Thyroid gland (tissue), 4 donors: ENCODE results near the gene DENND1A. TPM values are rescaled to one million over a fixed set of nuclear protein-coding genes. Genes with fewer than 3 reads are reported as not detected.

Experiments
- DNase-seq, 2 donors: peaks; one replicate each; pipeline ENCODE4 v3.0.0-alpha.2; 2019
- H3K27ac ChIP-seq, 3 donors: fragments of 200-600 bp; sonication (generic); 1 replicate in 2 of 3; 2 replicates in 1 of 3; pipeline ENCODE4 v1.5.1; 2016 to 2019; ENCODE audit warnings: mild to moderate bottlenecking in 1 of 3, moderate library complexity in 1 of 3
- H3K27me3 ChIP-seq: fragments of 200-600 bp; sonication (generic); one replicate; pipeline ENCODE4 v1.5.1; 2019
- H3K36me3 ChIP-seq, 2 donors: fragments of 200-600 bp; sonication (generic); one replicate each; pipeline ENCODE4 v1.5.1; 2016 to 2019
- H3K4me1 ChIP-seq, 2 donors: fragments of 200-600 bp; sonication (generic); one replicate each; pipeline ENCODE4 v1.5.1; 2017 to 2019
- H3K4me3 ChIP-seq, 3 donors: fragments of 200-600 bp; sonication (generic); replicated peaks in 1 of 3; 1 replicate in 2 of 3; 2 replicates in 1 of 3; pipeline ENCODE4 v1.5.1; 2016; ENCODE audit warnings: mild to moderate bottlenecking in 1 of 3
- H3K9me3 ChIP-seq: fragments of 200-600 bp; sonication (generic); one replicate; pipeline ENCODE4 v1.5.1; 2017
- POLR2A ChIP-seq, 2 donors: fragments of 450-650 bp; IDR thresholded peaks; one replicate each; pipeline ENCODE4 v1.6.1; 2017; ENCODE audit warnings: antibody characterized with exemption in 2 of 2, mild to moderate bottlenecking in 2 of 2, moderate library complexity in 1 of 2
- WGBS, 2 donors: methylation state at CpG; one replicate each; pipeline ENCODE4 v1.1.5; 2017; 5-methylcytosine and 5-hydroxymethylcytosine counted together
- intact Hi-C: fragments of 100-400 bp; cut with DNase I; formaldehyde crosslinking; loops from one replicate; pipeline ENCODE4 v1.15.1; 2023
- total RNA-seq, 4 donors: library from RNA; depleted of rRNA; stranded (reverse); fragments of >200 nt; gene quantifications; one replicate each; pipeline ENCODE4 v1.2.3, GENCODE V29; 2016
- TF ChIP-seq, protein P1 (sequence below), 6 experiments: fragments of 200-600 bp in 3 of 6; fragments of 450-650 bp in 3 of 6; sonication (generic) in 3 of 6; IDR thresholded peaks; one replicate each; pipeline ENCODE4 v1.5.1; 2016 to 2019; ENCODE audit warnings: antibody characterized with exemption in 6 of 6, mild to moderate bottlenecking in 2 of 6, inconsistent platforms in 1 of 6, moderate library complexity in 1 of 6

Gene DENND1A
- total RNA-seq, 4 donors from 2014 or later = 18.8 to 34.4 (median 28.2) TPM

DNA sequence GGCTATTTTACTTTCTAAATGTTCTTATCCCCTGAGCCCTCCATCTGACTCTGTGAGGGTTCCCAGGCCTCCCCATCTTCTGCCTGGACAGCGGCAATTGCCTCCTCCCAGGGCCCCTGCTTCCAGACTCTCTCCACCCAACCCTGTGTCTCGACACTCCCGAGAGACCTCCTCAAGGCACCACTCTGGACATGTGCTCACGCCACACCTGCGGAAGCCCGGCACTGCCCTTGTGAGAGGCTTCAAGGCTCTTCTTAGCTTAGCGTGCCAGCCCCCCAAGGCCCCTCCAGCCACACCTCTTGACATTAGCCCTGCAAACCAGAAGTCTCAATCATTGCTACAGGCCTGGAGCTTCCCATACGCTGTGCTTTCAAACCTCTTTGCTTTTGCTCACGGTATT, 449.8 kb downstream of the DENND1A start:
- no peaks in the 10 kb centered on the region for H3K36me3 ChIP-seq
- no peak overlapping the region for H3K27ac ChIP-seq
- WGBS, 2 donors = 85% methylated on average over 9 of the region's 9 CpGs
- intact Hi-C loops = no loop called here
- no peak overlapping the region for H3K4me3 ChIP-seq
- TF ChIP-seq, protein P1, sequence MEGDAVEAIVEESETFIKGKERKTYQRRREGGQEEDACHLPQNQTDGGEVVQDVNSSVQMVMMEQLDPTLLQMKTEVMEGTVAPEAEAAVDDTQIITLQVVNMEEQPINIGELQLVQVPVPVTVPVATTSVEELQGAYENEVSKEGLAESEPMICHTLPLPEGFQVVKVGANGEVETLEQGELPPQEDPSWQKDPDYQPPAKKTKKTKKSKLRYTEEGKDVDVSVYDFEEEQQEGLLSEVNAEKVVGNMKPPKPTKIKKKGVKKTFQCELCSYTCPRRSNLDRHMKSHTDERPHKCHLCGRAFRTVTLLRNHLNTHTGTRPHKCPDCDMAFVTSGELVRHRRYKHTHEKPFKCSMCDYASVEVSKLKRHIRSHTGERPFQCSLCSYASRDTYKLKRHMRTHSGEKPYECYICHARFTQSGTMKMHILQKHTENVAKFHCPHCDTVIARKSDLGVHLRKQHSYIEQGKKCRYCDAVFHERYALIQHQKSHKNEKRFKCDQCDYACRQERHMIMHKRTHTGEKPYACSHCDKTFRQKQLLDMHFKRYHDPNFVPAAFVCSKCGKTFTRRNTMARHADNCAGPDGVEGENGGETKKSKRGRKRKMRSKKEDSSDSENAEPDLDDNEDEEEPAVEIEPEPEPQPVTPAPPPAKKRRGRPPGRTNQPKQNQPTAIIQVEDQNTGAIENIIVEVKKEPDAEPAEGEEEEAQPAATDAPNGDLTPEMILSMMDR (IDR thresholded peaks at IDR 0.05) = no peak
- no peak for TF ChIP-seq POLR2A (IDR thresholded peaks at IDR 0.05)
- no peaks in the 10 kb centered on the region for H3K4me1 ChIP-seq
- H3K9me3 ChIP-seq = no peaks in the 10 kb centered on the region
- no peak for DNase-seq
- H3K27me3 ChIP-seq = no peaks in the 10 kb centered on the region

DNA sequence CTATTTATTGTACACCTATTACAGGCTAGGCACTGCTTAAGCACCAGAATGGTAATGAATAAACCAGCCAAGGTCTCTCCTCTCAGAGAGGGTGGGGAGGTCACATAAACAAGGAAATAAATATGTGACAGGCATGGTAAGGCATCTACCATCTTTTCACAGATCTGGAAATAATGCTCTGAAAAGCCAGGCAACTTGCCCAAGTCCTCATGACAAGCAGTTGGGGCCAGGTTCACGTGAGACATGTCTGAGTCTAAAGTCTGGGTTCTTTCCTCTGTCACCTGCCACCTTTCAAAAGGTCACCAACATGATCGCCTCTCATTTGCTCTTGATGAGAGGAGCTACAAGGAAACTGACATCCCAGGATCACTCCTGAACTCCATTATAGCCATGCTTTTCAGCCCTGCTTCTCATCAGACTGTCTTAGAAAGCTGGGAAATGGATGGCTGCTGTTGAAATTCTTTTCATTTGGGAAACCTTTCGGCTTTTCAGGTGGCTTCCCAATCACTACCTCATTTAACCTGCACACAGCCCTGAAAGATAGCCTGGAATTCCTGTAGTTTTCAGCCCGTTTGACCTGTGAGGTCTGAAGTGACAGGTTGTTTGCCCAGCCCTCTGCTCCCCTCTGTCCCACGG, 450.8 kb downstream of the DENND1A start:
- Histone ChIP-seq H3K36me3 (no peaks in the 10 kb centered on the region), H3K27ac (no peak overlapping the region), H3K27me3 (no peaks in the 10 kb centered on the region), H3K4me3 (no peak overlapping the region), H3K4me1 (no peaks in the 10 kb centered on the region), H3K9me3 (no peaks in the 10 kb centered on the region)
- WGBS, 2 donors = 90 to 91% methylated on average over 5 of the region's 5 CpGs
- no peak for DNase-seq
- TF ChIP-seq, protein P1 (IDR thresholded peaks at IDR 0.05) = no peak
- intact Hi-C loops = no loop called here

DNA sequence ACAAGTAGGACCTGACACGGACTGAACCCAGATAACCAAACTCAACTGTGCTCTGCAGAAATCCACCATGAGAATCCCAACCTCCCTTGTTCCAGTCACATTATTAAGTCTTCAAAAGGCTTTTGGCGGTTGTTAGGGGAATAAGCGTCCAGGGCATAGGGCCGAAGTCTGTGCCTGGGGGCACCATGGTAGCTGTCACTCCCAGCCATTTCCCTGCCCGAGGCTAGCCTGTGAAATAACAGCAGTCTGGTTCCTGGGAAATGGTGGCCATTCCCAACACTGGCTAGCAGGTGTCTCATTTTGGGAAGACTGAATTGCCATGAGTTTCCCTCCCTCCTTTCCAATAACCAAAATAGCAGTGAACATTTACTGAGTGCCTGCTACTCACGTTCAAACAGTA, 451.8 kb downstream of the DENND1A start:
- Histone ChIP-seq H3K4me1 (no peaks in the 10 kb centered on the region), H3K4me3 (no peak overlapping the region), H3K27me3 (no peaks in the 10 kb centered on the region), H3K27ac (no peak overlapping the region), H3K36me3 (no peaks in the 10 kb centered on the region), H3K9me3 (no peaks in the 10 kb centered on the region)
- 97 to 100% methylated on average over 6 of the region's 6 CpGs for WGBS, 2 donors
- DNase-seq = no peak
- intact Hi-C loops = no loop called here
- TF ChIP-seq, protein P1 (IDR thresholded peaks at IDR 0.05) = no peak

DNA sequence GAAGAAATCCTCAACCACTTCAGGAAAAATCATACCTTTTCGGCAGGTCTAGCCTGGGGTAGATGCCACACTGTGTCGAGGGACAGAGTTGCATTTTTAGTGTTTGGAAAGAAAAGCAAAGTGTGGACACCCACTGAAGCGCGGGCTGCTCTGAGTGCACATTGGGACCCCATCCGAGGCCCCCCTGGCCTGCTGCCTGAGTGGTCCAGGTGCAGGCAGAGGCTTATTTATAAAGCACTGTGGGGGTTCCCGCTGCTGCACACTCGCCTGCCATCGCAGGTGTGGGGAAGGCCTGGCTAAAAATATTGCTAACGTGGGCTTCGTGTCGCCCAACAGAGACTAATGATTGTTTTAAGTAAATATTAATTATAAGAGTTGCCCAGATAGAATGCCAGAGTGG, 454.5 kb downstream of the DENND1A start:
- Histone ChIP-seq H3K36me3 (no peaks in the 10 kb centered on the region), H3K9me3 (no peaks in the 10 kb centered on the region), H3K4me1 (no peaks in the 10 kb centered on the region), H3K27me3 (no peaks in the 10 kb centered on the region), H3K27ac (no peak overlapping the region), H3K4me3 (no peak overlapping the region)
- no peak for DNase-seq
- TF ChIP-seq POLR2A (IDR thresholded peaks at IDR 0.05) = no peak
- TF ChIP-seq, protein P1 (IDR thresholded peaks at IDR 0.05) = no peak
- 87 to 91% methylated on average over 11 of the region's 11 CpGs for WGBS, 2 donors
- intact Hi-C loops = no loop called here

DNA sequence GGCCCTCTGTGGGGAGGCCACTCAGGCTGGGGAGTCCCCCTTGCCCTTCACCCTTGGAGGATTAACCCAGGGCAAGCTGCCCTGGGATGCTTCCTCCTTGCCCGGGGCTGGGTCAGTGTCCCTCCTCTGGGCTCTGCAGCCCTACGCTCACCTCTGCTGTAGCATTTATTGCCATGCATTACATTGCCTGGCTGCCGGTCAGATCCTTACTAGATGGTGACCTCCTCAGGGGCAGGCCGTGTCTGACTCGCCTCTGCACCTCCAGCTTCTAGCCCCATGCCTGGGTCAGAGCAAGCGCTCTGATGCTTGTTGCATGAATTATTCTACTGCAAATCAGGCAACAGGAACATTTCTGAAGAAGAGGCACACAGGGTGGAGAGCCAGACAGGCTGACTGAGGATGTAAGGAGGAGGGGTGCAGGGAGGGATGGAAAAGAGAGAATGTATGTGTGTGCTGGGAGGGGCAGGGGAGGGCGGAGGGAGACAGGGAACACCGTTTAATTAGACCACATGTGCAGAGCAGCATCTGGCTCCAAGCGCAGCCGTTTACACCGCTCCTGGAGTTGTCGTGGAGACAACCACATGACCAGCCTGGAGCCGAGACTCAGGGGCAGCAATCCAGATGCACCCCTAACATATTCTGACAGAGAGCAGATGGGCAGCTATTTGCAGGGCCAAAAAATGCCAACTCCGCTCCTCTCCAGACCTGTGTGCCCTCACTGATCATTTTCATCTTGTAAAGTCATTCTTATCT, 456.9 kb downstream of the DENND1A start:
- H3K36me3 ChIP-seq = no peaks in the 10 kb centered on the region
- H3K27ac ChIP-seq = no peak overlapping the region
- no peaks in the 10 kb centered on the region for H3K27me3 ChIP-seq
- H3K9me3 ChIP-seq = no peaks in the 10 kb centered on the region
- no peak for DNase-seq
- H3K4me1 ChIP-seq = no peaks in the 10 kb centered on the region
- 89 to 93% methylated on average over 14 of the region's 14 CpGs for WGBS, 2 donors
- H3K4me3 ChIP-seq = no peak overlapping the region
- intact Hi-C loops = no loop called here
- TF ChIP-seq, protein P1 (IDR thresholded peaks at IDR 0.05) = no peak
- TF ChIP-seq POLR2A (IDR thresholded peaks at IDR 0.05) = no peak
